COLO668 (cell line): ENCODE results near the gene PRDX5.
A peak's percentile ranks its signal among the peaks of the same experiment; 100 is the strongest.
"Not testable (repeated sequence)": the region's sequence is repeated elsewhere in the genome, so short reads cannot be mapped to it uniquely, and the experiment has no call there.

Experiments used
- DNase-seq: peaks from one replicate; lab custom pipeline; 2025; ENCODE audit not compliant: unreplicated experiment; lab: John Stamatoyannopoulos, UW

The PRDX5 gene

DNA sequence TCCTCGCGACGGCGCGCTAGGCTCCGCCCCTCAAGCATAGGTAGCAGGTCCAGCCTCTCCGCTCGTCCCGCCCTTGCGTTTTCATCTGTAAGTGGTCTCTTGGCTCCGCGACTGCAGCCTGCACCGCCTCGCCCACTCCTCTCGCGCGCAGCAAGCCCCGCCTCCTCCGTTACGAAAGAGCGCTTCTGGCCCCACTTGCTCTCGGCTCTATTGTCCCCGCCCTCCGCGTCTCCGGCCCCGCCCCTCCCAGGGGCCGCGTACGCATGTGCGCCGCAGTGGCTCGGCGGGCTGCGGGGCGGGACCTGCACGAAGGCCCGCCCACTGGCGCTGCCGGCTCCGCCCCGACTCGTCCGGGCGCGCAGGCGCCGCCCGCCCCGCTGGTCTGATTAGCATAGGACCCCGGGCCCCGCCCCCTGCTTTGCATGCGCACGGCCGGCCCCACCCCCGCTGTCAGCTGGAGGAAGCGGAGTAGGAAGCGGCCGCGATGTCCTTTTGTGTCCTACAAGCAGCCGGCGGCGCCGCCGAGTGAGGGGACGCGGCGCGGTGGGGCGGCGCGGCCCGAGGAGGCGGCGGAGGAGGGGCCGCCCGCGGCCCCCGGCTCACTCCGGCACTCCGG is 12.7 kb upstream of the PRDX5 start, which contains the start of gene ESRRA:
Gene ESRRA (plus strand): TSS at position 450 of the 616 bp plus-strand sequence. CDS start 1,656 bp downstream, outside the sequence.
- DNase-seq, result peak; percentile 100

GRCh38 chr11:64305691-64306562 is 12.0 kb upstream of the PRDX5 start:
- DNase-seq, result peak; percentile 62

GRCh38 chr11:64306563-64306875 is 11.4 kb upstream of the PRDX5 start:
- no peak for DNase-seq

DNA sequence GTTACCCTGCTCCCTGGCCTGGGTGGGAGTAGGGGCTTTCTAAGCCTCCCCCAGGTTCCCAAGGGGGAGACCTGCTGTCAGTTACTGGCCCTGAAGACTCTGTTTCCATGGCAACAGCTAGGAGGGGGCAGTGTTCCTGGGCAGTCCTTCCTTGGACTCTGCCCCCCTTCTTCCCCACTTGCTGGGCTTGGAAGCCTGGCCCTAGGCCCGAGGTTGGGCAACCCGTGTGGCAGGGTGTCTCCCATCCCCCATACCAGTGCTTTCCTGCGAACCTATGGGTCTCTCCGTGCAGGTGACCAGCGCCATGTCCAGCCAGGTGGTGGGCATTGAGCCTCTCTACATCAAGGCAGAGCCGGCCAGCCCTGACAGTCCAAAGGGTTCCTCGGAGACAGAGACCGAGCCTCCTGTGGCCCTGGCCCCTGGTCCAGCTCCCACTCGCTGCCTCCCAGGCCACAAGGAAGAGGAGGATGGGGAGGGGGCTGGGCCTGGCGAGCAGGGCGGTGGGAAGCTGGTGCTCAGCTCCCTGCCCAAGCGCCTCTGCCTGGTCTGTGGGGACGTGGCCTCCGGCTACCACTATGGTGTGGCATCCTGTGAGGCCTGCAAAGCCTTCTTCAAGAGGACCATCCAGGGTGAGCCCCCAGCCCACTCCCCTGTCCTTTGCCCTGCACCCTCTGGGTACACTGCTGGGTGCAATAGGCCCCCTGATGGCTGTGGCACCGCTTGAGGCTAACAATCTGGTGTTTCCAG is 10.9 kb upstream of the PRDX5 start:
- no peak for DNase-seq

GRCh38 chr11:64307795-64308194 is 10.1 kb upstream of the PRDX5 start:
- not testable (repeated sequence) for DNase-seq

- no peak for DNase-seq
Observed at GRCh38 chr11:64312947-64313346, 5.0 kb upstream of the PRDX5 start.

DNA sequence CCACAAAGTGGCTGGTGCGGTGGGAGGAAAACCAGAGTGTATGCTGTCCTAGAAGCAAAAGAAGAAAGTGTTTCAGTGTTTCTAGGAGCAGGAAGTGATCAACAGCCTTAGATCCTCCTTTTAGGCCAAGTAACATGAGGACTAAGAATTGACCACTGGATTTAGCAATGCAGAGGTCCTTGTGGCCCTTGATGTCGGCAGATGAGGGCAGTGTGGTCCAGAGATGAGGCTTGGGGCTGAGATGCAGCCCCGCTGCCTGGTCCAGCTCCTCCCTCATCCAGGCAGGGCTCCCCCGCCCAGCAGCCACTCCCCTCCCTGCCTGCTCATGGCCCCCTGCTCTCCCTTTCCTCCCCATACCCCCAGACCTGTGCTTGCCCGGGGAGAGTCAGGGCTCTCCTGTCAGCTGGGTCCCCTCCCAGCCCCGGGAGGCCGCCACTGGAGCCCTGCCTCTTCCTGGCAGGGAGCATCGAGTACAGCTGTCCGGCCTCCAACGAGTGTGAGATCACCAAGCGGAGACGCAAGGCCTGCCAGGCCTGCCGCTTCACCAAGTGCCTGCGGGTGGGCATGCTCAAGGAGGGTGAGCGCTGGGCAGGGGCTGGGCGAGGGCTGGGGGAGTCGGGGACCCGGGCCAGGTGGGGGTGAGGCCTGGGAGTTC is 4.3 kb upstream of the PRDX5 start:
- no peak for DNase-seq

- DNase-seq, result no peak
Observed at GRCh38 chr11:64314146-64314804, 3.6 kb upstream of the PRDX5 start.

- no peak for DNase-seq
Observed at GRCh38 chr11:64314805-64315561, 2.9 kb upstream of the PRDX5 start.

GRCh38 chr11:64315667-64316526 is 2.0 kb upstream of the PRDX5 start:
- not testable (repeated sequence) for DNase-seq

GRCh38 chr11:64316672-64317324 is 1.1 kb upstream of the PRDX5 start:
- DNase-seq, result peak; percentile 71

GRCh38 chr11:64317325-64317960 is 478 bp upstream of the PRDX5 start, which contains the start of gene TRMT112:
Gene TRMT112, minus strand, starts transcription at chr11:64317559. Its CDS starts 33 bp downstream, at chr11:64317526.
- DNase-seq, result peak; percentile 96

GRCh38 chr11:64318766-64319761 is 1.1 kb downstream of the PRDX5 start:
- no peak for DNase-seq

- DNase-seq, result no peak
Observed at GRCh38 chr11:64320556-64320955, 2.6 kb downstream of the PRDX5 start.

DNA sequence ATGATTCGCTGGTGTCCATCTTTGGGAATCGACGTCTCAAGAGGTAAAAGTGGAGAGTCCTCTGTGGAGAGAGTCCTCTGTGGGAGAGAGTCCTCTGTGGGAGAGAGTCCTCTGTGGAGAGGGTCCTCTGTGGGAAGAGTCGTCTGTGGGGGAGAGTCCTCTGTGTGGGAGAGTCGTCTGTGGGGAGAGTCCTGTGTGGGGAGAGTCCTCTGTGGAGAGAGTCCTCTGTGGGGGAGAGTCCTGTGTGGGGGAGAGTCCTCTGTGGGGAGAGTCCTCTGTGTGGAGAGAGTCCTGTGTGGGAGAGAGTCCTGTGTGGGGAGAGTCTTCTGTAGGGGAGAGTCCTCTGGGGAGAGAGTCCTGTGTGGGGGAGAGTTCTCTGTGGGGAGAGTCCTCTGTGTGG is 3.1 kb downstream of the PRDX5 start:
- DNase-seq, result no peak

GRCh38 chr11:64321533-64321932 is 3.6 kb downstream of the PRDX5 start:
- no peak for DNase-seq

DNA sequence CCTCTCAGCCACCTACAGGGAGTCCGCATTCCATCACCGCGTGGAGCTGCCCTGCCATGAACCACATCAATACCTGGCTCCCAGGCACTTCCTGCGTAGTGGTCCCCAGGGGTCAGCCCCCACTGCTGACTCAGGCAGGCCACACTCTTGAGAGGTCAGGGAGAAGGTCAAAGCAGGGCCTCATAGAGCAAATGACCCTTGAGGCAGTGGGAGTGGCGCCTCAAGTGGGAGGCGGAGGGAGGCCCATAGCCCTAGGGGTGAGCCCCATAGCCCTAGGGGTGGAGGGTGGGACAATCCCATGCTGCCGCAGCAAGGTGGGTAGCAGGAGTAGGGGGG is 5.0 kb downstream of the PRDX5 start:
- no peak for DNase-seq
